ENCODE measurements around the gene TXLNA. TPM values are rescaled to one million over a fixed set of nuclear protein-coding genes. Genes with fewer than 3 reads are reported as not detected.
A peak's percentile ranks its signal among the peaks of the same experiment; 100 is the strongest.

TXLNA gene
- polyA plus RNA-seq, 1 experiment: 38.5 TPM

DNA sequence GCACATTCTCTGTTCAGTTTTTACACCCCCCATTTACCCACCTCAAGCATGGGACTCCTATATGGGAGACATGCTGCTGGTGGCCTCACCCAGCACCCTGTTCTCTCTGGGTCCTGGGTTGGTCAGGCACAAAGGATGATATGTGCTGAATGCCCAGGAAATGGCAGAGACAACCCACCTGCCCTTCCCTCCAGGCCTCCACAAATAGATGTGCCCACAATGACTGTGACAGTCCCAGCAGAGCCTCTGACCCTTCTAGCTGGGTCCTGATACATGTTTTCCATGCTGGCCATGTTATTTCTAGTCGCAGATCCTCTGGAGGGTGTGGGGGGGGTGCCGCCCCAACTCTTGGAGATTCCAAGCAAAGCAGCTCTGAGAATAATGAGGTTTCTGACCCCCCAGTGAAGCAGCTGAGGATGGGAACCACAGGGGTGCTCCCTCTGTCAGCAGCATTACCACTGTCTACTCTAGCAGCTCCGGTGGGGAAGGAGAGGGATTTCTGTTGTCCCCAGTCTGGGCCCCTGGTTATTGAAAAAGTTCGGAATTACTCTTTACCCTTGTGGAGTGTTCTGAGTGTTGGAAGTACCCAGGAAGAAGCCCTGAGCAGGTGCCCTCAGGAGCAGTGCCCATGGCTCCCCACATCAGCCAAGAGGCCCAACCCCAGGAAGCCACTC is 19.7 kb downstream of the TXLNA start:
- TF ChIP-seq, protein P1, sequence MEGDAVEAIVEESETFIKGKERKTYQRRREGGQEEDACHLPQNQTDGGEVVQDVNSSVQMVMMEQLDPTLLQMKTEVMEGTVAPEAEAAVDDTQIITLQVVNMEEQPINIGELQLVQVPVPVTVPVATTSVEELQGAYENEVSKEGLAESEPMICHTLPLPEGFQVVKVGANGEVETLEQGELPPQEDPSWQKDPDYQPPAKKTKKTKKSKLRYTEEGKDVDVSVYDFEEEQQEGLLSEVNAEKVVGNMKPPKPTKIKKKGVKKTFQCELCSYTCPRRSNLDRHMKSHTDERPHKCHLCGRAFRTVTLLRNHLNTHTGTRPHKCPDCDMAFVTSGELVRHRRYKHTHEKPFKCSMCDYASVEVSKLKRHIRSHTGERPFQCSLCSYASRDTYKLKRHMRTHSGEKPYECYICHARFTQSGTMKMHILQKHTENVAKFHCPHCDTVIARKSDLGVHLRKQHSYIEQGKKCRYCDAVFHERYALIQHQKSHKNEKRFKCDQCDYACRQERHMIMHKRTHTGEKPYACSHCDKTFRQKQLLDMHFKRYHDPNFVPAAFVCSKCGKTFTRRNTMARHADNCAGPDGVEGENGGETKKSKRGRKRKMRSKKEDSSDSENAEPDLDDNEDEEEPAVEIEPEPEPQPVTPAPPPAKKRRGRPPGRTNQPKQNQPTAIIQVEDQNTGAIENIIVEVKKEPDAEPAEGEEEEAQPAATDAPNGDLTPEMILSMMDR (IDR thresholded peaks at IDR 0.05; ENCODE audit: insufficient read depth, low read depth, low read length): no peak
- Histone ChIP-seq H3K36me3 (ENCODE audit: control insufficient read depth, insufficient read depth, low read length) (peaks cover 29% of the 10 kb centered on the region), H3K27me3 (ENCODE audit: control insufficient read depth, insufficient read depth, low read length) (no peaks in the 10 kb centered on the region), H3K4me3 (ENCODE audit: low read depth, low read length) (no peak overlapping the region)
- ChIA-PET POLR2A (no interaction called here), CTCF (interaction anchor here (0.6 to 1.6 kb wide), 5 partner anchors 14 to 214 kb away, joined by 3 read pairs; no protein-coding TSS in a partner anchor)
- no peak for DNase-seq (ENCODE audit: low read depth)

DNA sequence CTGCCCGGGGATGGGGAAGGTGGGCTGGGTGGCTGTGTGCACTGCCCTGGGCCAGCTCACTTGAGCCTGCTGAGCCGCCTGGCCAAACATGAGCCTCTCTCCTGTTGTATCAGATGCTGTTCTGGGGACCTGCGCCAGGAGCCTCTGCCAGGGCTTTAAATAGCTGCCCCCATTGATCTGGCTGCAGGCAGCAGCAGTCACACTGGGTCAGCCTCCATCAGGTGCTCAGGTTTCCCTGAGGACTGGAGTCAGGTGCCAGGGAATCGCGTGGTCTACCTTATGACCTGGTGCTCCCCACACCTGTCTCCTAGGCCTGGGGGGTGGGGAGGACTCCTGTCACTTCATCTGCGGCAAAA is 20.2 kb downstream of the TXLNA start:
- Histone ChIP-seq H3K4me3 (ENCODE audit: low read depth, low read length) (no peak overlapping the region; the same call in 1 of the 2 replicates), H3K27me3 (ENCODE audit: control insufficient read depth, insufficient read depth, low read length) (no peaks in the 10 kb centered on the region), H3K36me3 (ENCODE audit: control insufficient read depth, insufficient read depth, low read length) (peaks cover 24% of the 10 kb centered on the region)
- ChIA-PET CTCF (interaction anchor here (1.0 to 3.0 kb wide), 4 partner anchors 14 to 214 kb away, joined by 3 to 18 read pairs (median 4); no protein-coding TSS in a partner anchor), POLR2A (interaction anchor here (1.4 kb wide), 1 partner anchor 11 kb away, joined by 5 read pairs; no protein-coding TSS in a partner anchor)
- DNase-seq (ENCODE audit: low read depth): no peak
- TF ChIP-seq, protein P1 (IDR thresholded peaks at IDR 0.05; ENCODE audit: insufficient read depth, low read depth, low read length): no peak

DNA sequence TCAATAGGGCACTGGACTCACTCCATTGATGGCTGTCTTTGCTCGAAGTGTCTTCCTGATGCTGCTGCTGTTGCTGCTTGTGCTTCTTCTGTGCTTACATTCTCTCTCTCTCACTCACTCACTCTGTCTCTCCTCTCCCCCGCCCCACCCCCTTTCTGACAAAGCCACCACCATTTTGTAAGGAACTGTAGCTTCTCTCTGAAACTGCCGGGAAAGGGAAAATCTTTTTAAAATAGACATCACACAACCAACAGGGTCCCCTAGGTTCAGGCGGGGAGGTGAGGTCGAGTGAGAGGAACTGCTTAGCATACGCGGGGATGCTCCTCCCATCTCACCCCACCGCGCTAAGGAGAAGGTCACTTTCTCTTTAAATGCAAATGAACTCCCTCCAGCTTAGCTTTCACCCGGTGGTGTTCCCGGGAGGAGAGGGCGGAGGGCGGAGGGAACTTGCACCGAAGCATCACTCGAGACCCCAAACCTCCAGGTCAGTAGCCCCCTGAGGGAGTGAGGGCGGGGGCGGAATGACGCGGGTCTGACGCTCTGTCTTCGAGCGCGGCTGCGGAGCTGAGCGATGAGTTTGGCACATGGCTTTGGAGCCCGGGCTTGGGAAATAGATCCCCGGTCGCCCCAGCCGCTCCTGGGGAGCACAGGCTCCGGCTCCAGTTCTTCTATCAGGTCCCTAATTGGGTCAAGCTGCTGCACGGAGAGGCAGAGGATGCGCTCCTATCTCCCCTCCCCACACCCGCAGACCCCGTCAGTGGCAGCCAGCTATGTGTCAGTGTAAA is 20.9 kb downstream of the TXLNA start, which contains the start of gene CCDC28B:
CCDC28B (plus strand) TSS at position 370 of the 785 bp plus-strand sequence. CDS start 1,341 bp downstream, outside the sequence.
- DNase-seq (ENCODE audit: low read depth): no peak
- H3K36me3 ChIP-seq (ENCODE audit: control insufficient read depth, insufficient read depth, low read length): peaks cover 17% of the 10 kb centered on the region
- H3K4me3 ChIP-seq (ENCODE audit: low read depth, low read length): peak within 1 kb of the TSS; percentile 65
- CTCF ChIA-PET: interaction anchor here (0.7 to 3.0 kb wide), 6 partner anchors 12 to 215 kb away, joined by 3 to 18 read pairs (median 3); no protein-coding TSS in a partner anchor
- POLR2A ChIA-PET: interaction anchor here (0.9 to 1.4 kb wide), 2 partner anchors 11 to 194 kb away, joined by 3 to 5 read pairs; partner anchors contain the start of gene BSDC1
- H3K27me3 ChIP-seq (ENCODE audit: control insufficient read depth, insufficient read depth, low read length): no peaks in the 10 kb centered on the region
- TF ChIP-seq, protein P1 (IDR thresholded peaks at IDR 0.05; ENCODE audit: insufficient read depth, low read depth, low read length): no peak

DNA sequence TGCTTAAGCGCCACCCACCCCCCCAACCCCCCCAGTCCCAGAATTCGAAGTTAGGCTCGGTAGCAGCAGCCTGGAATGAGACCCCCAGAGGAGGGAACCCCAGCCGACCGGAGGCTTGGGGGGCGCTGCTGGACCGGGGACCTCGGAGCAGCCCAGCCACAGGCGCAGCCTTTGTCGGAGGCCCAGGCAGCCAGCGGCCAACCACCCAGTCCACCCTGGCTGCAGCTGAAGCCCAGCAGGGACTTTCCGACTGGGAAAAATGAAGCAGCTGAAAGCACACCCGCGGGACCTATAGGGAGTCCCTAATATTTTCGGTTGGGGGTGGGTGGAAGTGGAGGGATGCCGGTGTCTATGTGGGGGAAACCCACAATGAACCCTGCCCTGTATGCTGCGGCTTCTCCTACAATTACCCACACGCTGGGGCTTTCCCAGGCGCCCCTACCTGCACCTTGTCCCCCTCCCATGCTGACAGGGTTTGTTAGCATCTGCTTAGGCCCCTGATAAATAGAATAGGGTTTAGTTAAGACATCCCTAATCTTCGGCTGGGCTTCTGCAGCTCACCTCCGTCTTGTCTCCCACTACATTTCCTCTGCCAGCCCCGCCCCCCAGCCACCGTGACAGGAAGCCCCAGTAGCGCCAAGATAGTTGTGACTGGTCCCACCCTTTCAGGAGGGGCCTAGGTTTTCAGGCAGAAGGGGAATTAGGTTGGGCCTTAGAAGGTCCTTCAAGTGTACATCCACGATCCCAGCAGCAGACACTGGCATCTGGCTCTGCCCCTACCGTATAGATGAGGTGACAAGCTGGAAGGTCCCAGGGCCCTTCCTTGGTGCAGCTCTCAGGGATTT is 21.8 kb downstream of the TXLNA start:
- no peak for DNase-seq (ENCODE audit: low read depth)
- Histone ChIP-seq H3K27me3 (ENCODE audit: control insufficient read depth, insufficient read depth, low read length) (no peaks in the 10 kb centered on the region), H3K4me3 (ENCODE audit: low read depth, low read length) (peak overlapping the region; percentile 65), H3K36me3 (ENCODE audit: control insufficient read depth, insufficient read depth, low read length) (peaks cover 11% of the 10 kb centered on the region)
- ChIA-PET POLR2A (interaction anchor here (0.9 to 1.4 kb wide), 2 partner anchors 10 to 193 kb away, joined by 3 to 5 read pairs; partner anchors contain the start of gene BSDC1), CTCF (interaction anchor here (0.7 to 3.0 kb wide), 4 partner anchors 11 to 214 kb away, joined by 3 to 18 read pairs (median 3); no protein-coding TSS in a partner anchor)
- TF ChIP-seq, protein P1 (IDR thresholded peaks at IDR 0.05; ENCODE audit: insufficient read depth, low read depth, low read length): peak; percentile 36; the same call in 1 of the 2 replicates

Data from BJ (cell line).